Head of caudate nucleus (tissue), 42 donors: ENCODE results near the gene TNFAIP6.
"Not testable (repeated sequence)": the region's sequence is repeated elsewhere in the genome, so short reads cannot be mapped to it uniquely, and the experiment has no call there.

Source experiments
- DNase-seq, 42 donors: peaks; one replicate each; pipeline versions ENCODE4 v3.0.0 to v3.0.0-alpha.2; 2020 to 2021; ENCODE audit warnings: mixed read lengths in 7 of 42
- intact Hi-C: fragments of 100-400 bp; cut with DNase I; formaldehyde crosslinking; loops from one replicate; pipeline ENCODE4 v1.15.0; 2022

Gene TNFAIP6, protein sequence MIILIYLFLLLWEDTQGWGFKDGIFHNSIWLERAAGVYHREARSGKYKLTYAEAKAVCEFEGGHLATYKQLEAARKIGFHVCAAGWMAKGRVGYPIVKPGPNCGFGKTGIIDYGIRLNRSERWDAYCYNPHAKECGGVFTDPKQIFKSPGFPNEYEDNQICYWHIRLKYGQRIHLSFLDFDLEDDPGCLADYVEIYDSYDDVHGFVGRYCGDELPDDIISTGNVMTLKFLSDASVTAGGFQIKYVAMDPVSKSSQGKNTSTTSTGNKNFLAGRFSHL

DNA sequence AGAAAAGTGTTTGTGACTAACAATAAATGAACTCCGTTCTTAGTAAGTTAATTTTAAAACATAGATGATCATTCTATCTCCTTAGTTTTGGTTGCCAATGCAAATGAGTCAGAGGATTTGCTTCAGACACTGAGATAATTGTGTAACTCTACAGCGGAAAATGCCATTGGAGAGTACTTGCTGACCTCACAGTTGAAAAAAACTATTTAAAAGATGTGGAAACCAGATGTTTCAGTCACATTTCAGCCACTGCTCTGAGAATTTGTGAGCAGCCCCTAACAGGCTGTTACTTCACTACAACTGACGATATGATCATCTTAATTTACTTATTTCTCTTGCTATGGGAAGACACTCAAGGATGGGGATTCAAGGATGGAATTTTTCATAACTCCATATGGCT lies at the start of gene TNFAIP6:
TSS of gene TNFAIP6 (plus strand) at position 234 of the 400 bp plus-strand sequence. CDS start at position 309, 75 bp downstream.
- intact Hi-C loops, result no loop called here
- peak in 4 of 42 donors; percentile 4 to 41 (median 22) for DNase-seq

DNA sequence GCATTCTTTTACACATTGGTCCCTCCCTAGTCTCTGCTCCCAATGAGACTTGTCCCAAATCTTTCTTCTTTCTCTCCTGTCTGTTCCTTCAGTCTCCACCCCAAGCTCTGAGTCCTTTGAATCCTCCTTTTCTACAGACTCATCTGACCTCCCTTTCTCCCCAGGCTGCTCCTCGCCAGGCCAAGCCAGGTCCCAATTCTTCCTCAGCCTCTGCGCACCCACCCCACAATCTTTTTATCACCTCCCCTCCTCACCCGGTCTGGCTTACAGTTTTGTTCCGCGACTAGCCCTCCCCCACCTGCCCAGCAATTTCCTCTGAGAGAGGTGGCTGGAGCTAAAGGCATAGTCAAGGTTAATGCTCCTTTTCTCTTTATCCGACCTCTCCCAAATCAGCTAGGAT lies 47.1 kb upstream of the TNFAIP6 start:
- DNase-seq, intact Hi-C loops: not testable (repeated sequence)

DNA sequence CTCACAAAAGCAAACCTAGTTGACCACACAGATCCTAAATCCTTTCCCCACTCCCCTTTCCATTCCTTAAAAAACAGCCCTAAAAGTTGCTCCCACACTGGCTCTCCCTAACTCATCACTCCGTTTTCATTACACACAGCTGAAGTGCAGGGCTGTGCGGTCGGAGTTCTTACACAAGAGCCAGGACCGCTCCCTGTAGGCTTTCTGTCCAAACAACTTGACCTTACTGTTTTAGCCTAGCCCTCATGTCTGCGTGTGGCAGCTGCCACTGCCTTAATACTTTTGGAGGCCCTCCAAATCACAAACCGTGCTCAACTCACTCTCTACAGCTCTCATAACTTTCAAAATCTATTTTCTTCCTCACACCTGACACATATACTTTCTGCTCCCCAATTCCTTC lies 45.0 kb upstream of the TNFAIP6 start:
- DNase-seq, intact Hi-C loops: not testable (repeated sequence)

GRCh38 chr2:151315381-151315903 lies 42.0 kb upstream of the TNFAIP6 start:
- intact Hi-C loops, result no loop called here
- peak; percentile 14 to 89 (median 60) for DNase-seq

- intact Hi-C loops, result no loop called here
- DNase-seq, result no peak
These were observed 31.8 kb upstream of the TNFAIP6 start for GRCh38 chr2:151325581-151326095.

DNA sequence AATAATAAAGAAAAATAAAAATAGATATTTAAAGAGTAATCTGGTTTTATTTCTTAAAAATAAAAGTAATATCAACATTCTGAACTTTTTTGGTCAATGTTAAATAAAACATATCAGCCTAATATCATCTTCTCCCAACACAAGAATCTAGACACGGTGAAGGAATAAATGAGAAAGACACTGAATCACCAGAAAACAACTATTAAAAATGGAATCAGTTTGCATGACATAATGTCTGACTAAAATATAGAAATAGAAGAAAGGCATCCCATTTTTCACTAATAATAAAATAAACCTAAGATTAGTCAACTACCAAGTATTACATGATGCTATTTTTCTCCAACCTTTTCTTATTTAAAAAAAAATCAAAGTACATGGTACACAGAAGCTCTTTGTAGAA lies 30.8 kb upstream of the TNFAIP6 start:
- intact Hi-C loops, result no loop called here
- no peak for DNase-seq

GRCh38 chr2:151329998-151330397 lies 27.4 kb upstream of the TNFAIP6 start:
- no peak for DNase-seq
- intact Hi-C loops, result no loop called here

DNA sequence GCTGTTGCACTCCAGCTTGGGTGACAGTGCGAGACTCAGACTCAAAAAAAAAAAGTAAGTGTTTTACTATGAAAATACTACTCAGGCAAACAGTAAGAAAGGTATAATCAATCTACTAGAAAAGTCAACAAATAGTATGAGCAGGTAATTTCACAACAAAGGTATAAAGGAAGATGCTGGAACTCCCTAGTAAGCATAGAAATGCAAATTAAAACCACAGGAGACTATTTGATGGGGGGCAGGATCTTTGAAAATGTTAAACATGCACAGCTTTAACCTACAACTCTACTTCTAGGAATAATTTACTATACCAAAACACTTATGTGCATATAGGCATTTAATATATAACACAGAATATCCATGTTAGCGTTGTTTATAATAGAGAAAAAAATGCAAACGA lies 24.3 kb upstream of the TNFAIP6 start:
- intact Hi-C loops, result no loop called here
- DNase-seq, result no peak

GRCh38 chr2:151334082-151334815 lies 23.1 kb upstream of the TNFAIP6 start:
- intact Hi-C loops, result no loop called here
- DNase-seq, result no peak

DNA sequence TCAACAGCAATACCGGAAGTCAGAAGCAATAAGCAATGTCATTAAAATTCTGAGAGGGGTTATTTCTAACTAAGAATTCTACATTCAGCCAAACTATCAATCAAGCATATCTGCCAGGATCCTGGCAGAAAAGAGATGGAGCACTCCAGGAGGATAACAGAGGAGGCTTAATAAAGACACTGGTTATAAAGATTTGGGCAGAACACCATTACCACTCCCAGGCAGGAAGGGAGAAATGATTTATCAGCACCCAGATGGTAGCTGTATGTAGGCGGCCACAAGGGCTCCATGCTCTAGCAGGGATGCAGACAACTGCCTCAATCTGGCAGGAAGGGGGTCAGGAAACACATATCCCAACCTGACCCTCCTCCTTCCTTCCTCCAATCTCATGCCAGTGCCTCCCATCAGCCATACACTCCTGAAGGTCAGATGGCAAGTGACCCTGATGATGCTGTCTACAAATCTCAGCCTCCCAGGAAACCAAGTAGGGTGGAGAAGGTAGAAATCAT lies 20.5 kb upstream of the TNFAIP6 start:
- intact Hi-C loops, result no loop called here
- DNase-seq, result no peak

- DNase-seq, result no peak
- intact Hi-C loops, result no loop called here
These were observed 19.7 kb upstream of the TNFAIP6 start for GRCh38 chr2:151337643-151338042.

GRCh38 chr2:151338115-151338514 lies 19.3 kb upstream of the TNFAIP6 start:
- no peak for DNase-seq
- intact Hi-C loops, result no loop called here

GRCh38 chr2:151343073-151343472 lies 14.3 kb upstream of the TNFAIP6 start:
- DNase-seq, result no peak
- intact Hi-C loops, result no loop called here

GRCh38 chr2:151344191-151344590 lies 13.2 kb upstream of the TNFAIP6 start:
- intact Hi-C loops, DNase-seq: not testable (repeated sequence)

GRCh38 chr2:151344906-151345305 lies 12.5 kb upstream of the TNFAIP6 start:
- DNase-seq, result no peak
- intact Hi-C loops, result no loop called here

DNA sequence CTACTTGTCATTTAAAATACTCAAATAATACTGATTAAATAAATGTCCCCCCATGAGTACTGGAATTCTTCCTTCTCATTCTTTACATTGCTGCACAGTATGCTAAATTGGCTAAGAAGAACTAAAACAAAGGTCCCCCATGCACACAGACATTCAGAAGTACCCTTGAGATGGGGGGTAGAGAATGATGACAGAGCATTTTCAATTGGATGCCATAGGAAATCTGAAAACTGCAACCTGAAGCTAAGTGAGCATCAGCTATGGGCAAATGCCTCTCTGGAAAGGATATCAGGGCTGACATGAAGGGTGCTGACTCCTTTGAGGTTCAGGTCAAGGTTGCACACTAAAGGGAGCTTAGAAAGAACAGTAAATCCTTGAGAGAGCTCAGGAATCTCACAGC lies 10.1 kb upstream of the TNFAIP6 start:
- intact Hi-C loops, result no loop called here
- no peak for DNase-seq

DNA sequence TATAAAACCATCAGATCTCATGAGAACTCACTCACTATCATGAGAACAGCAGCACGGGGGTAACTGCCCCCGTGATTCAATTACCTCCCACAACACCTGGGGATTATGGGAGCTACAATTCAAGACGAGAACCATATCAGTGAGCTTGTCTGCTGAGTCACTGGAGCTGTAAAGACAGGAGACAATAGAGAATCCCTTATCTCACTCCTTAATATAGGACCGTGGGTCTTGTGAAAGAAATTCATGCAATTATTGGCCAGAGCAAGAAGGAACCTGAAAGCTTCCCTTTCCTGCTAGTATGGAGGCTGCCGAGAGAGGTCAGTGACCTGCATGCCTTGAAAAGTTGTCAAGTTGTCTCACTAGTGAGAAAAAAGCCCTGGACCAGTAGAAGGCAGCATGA lies 9.5 kb upstream of the TNFAIP6 start:
- intact Hi-C loops, result no loop called here
- DNase-seq, result no peak

- DNase-seq, result no peak
- intact Hi-C loops, result no loop called here
These were observed 6.7 kb upstream of the TNFAIP6 start for GRCh38 chr2:151350579-151351195.

GRCh38 chr2:151353995-151354394 lies 3.4 kb upstream of the TNFAIP6 start:
- no peak for DNase-seq
- intact Hi-C loops, result no loop called here

DNA sequence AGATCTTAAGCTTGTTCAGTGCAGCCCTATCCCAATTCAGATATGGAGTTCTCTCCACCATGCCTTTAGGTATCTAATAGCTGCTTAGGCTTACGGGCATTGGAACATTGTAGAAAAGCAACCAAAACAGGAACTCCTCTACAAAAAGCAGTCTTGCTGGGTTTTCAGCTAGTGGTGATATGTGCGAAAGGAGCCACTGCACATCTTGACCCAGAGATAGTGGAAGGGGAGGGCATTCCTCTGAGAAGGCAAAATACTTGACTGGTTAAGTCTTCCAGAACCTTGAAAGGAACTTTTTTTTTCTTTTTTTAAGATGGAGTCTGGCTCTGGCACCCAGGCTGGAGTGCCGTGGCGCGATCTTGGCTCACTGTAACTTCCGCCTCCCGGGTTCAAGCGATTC lies 2.6 kb upstream of the TNFAIP6 start:
- intact Hi-C loops, result no loop called here
- no peak for DNase-seq
